ENCODE measurements around the gene SLC22A14.
"Not testable (repeated sequence)": the region's sequence is repeated elsewhere in the genome, so short reads cannot be mapped to it uniquely, and the experiment has no call there.

Gene SLC22A14

GRCh38 chr3:38271553-38271952, 10.5 kb upstream of the SLC22A14 start:
- DNase-seq (ENCODE audit: low spot score) = no peak

- no peak for DNase-seq (ENCODE audit: low spot score)
These were observed 7.0 kb upstream of the SLC22A14 start for GRCh38 chr3:38274864-38275649.

GRCh38 chr3:38275658-38276057, 6.4 kb upstream of the SLC22A14 start:
- DNase-seq (ENCODE audit: low spot score) = no peak

- no peak for DNase-seq (ENCODE audit: low spot score)
These were observed 5.8 kb upstream of the SLC22A14 start for GRCh38 chr3:38276081-38276916.

GRCh38 chr3:38276917-38277630, 5.0 kb upstream of the SLC22A14 start:
- no peak for DNase-seq (ENCODE audit: low spot score)

- no peak for DNase-seq (ENCODE audit: low spot score)
These were observed 3.3 kb upstream of the SLC22A14 start for GRCh38 chr3:38278841-38279240.

- DNase-seq (ENCODE audit: low spot score) = no peak
These were observed 2.0 kb downstream of the SLC22A14 start for GRCh38 chr3:38283810-38284755.

- no peak for DNase-seq (ENCODE audit: low spot score)
These were observed 2.7 kb downstream of the SLC22A14 start for GRCh38 chr3:38284756-38285150.

- DNase-seq (ENCODE audit: low spot score) = not testable (repeated sequence)
These were observed 7.5 kb downstream of the SLC22A14 start for GRCh38 chr3:38289286-38290217.

- not testable (repeated sequence) for DNase-seq (ENCODE audit: low spot score)
These were observed 15.0 kb downstream of the SLC22A14 start for GRCh38 chr3:38297053-38297452.

- DNase-seq (ENCODE audit: low spot score) = no peak
These were observed 15.4 kb downstream of the SLC22A14 start for GRCh38 chr3:38297537-38297936.

GRCh38 chr3:38297947-38298711, 16.0 kb downstream of the SLC22A14 start:
- no peak for DNase-seq (ENCODE audit: low spot score)

GRCh38 chr3:38306941-38307340, 24.8 kb downstream of the SLC22A14 start:
- no peak for DNase-seq (ENCODE audit: low spot score)

- no peak for DNase-seq (ENCODE audit: low spot score)
These were observed 25.5 kb downstream of the SLC22A14 start for GRCh38 chr3:38307599-38307998.

GRCh38 chr3:38308456-38308855, 26.4 kb downstream of the SLC22A14 start:
- no peak for DNase-seq (ENCODE audit: low spot score)

- DNase-seq (ENCODE audit: low spot score) = no peak
These were observed 29.4 kb downstream of the SLC22A14 start for GRCh38 chr3:38311476-38311875.

- no peak for DNase-seq (ENCODE audit: low spot score)
These were observed 29.8 kb downstream of the SLC22A14 start for GRCh38 chr3:38311941-38312340.

GRCh38 chr3:38312356-38312755, 30.3 kb downstream of the SLC22A14 start:
- no peak for DNase-seq (ENCODE audit: low spot score)

- DNase-seq (ENCODE audit: low spot score) = no peak
These were observed 31.2 kb downstream of the SLC22A14 start for GRCh38 chr3:38313263-38313662.
